Right atrium auricular region (tissue), 2 donors: ENCODE results near the gene MSX2. TPM values are rescaled to one million over a fixed set of nuclear protein-coding genes. Genes with fewer than 3 reads are reported as not detected.
A peak's percentile ranks its signal among the peaks of the same experiment; 100 is the strongest.
"Not testable (repeated sequence)": the region's sequence is repeated elsewhere in the genome, so short reads cannot be mapped to it uniquely, and the experiment has no call there.

ENCODE experiments used
- DNase-seq: peaks from one replicate; pipeline ENCODE4 v3.0.0-alpha.2; 2019; ENCODE audit warnings: low spot score
- H3K27ac ChIP-seq, 2 donors: fragments of 200-600 bp; sonication (generic); 1 replicate in 1 of 2; 2 replicates in 1 of 2; pipeline ENCODE4 v1.5.1; 2016 to 2019
- H3K27me3 ChIP-seq, 2 donors: fragments of 200-600 bp; sonication (generic); one replicate each; pipeline versions ENCODE4 v1.5.1 to v1.6.0; 2017 to 2019
- H3K36me3 ChIP-seq: fragments of 200-600 bp; sonication (generic); one replicate; pipeline ENCODE4 v1.5.1; 2016
- H3K4me1 ChIP-seq, 2 donors: fragments of 200-600 bp; sonication (generic); one replicate each; pipeline versions ENCODE4 v1.5.1 to v1.6.0; 2017 to 2019
- H3K4me3 ChIP-seq, 2 donors: fragments of 200-600 bp; sonication (generic); 1 replicate in 1 of 2; 2 replicates in 1 of 2; pipeline ENCODE4 v1.5.1; 2017 to 2019; ENCODE audit warnings: mild to moderate bottlenecking in 1 of 2, moderate library complexity in 1 of 2
- H3K9me3 ChIP-seq, 2 donors: fragments of 200-600 bp; sonication (generic); one replicate each; pipeline ENCODE4 v1.5.1; 2019
- total RNA-seq, 2 donors: library from RNA; depleted of rRNA; stranded (reverse); fragments of >200 nt; gene quantifications; one replicate each; pipeline ENCODE4 v1.1.0, GENCODE V29; 2016
- TF ChIP-seq, protein P1 (sequence below), 2 donors: fragments of 200-600 bp; sonication (generic); IDR thresholded peaks; one replicate each; pipeline ENCODE4 v1.5.1; 2019; ENCODE audit warnings: antibody characterized with exemption in 2 of 2

MSX2 gene
- total RNA-seq, 2 donors from 2014 or later, result 2.6 to 3.4 TPM

DNA sequence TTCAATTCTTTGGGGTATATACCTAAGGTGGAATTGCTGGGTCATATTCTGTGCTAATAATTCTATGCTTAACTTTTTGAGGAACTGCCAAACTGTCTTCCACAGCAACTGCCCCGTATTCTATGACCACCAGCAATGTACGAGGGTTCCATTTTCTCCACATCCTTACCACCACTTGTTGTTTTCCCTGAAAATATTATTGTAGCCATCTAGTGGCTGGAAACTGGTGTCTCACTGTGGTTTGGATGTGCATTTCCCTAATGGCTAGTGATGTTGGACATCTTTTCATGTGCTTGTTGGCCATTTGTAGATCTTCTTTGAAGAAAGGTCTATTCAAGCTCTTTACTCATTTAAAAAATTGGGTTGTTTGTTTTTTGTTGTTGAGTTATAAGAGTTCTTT lies 30.7 kb downstream of the MSX2 start:
- Histone ChIP-seq H3K4me1 (peaks cover 0 to 11% of the 10 kb centered on the region in 2 donors), H3K27me3 (no peaks in the 10 kb centered on the region), H3K9me3 (no peaks in the 10 kb centered on the region), H3K4me3 (no peak overlapping the region), H3K27ac (no peak overlapping the region), H3K36me3 (no peaks in the 10 kb centered on the region)
- no peak for DNase-seq
- TF ChIP-seq, protein P1, sequence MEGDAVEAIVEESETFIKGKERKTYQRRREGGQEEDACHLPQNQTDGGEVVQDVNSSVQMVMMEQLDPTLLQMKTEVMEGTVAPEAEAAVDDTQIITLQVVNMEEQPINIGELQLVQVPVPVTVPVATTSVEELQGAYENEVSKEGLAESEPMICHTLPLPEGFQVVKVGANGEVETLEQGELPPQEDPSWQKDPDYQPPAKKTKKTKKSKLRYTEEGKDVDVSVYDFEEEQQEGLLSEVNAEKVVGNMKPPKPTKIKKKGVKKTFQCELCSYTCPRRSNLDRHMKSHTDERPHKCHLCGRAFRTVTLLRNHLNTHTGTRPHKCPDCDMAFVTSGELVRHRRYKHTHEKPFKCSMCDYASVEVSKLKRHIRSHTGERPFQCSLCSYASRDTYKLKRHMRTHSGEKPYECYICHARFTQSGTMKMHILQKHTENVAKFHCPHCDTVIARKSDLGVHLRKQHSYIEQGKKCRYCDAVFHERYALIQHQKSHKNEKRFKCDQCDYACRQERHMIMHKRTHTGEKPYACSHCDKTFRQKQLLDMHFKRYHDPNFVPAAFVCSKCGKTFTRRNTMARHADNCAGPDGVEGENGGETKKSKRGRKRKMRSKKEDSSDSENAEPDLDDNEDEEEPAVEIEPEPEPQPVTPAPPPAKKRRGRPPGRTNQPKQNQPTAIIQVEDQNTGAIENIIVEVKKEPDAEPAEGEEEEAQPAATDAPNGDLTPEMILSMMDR (IDR thresholded peaks at IDR 0.05), result peak in 1 of 2 donors; percentile 11

DNA sequence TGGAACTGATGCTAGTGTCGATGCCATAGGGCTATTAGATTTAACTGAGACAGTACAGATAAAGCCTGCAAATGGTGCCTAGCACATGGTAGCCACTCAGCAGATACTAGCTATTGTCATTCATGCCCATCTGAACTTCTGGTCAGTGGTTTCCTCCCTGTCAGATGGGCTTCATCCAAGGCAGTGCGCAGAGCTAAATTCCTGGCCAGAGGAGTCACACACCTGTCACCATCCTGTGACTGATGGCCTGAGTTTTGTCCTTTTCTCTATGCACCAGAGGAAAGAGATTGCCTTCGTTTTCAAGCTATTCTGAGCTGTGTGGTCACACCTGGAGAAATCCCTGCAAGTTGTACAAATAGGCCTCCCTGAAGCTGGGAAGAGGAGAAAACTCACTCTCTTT lies 34.7 kb downstream of the MSX2 start:
- H3K27me3 ChIP-seq, result no peaks in the 10 kb centered on the region
- no peak overlapping the region for H3K4me3 ChIP-seq
- H3K36me3 ChIP-seq, result no peaks in the 10 kb centered on the region
- H3K4me1 ChIP-seq, result no peaks in the 10 kb centered on the region
- no peak overlapping the region for H3K27ac ChIP-seq
- TF ChIP-seq, protein P1 (IDR thresholded peaks at IDR 0.05), result no peak
- no peaks in the 10 kb centered on the region for H3K9me3 ChIP-seq
- no peak for DNase-seq

DNA sequence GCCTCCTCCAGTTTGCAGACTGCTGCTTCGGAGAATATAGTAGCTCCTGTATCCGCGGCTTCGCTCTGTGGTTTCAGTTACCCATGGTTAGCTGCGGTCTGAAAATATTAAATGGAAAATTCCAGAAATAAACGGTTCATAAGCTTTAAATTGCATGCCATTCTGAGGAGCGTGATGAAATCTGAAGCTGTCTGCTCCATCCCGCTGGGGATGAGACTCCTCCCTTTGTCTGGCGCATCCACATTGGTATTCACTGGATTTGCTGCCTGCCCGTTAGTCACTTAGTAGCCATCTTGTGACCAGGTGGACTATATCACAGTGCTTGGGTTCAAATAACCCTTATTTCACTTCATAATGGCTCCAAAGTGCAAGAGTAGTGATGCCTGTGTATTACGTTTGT lies 36.3 kb downstream of the MSX2 start:
- no peak overlapping the region for H3K4me3 ChIP-seq
- H3K4me1 ChIP-seq, result no peaks in the 10 kb centered on the region
- TF ChIP-seq, protein P1 (IDR thresholded peaks at IDR 0.05), result no peak
- H3K27ac ChIP-seq, result no peak overlapping the region
- no peaks in the 10 kb centered on the region for H3K27me3 ChIP-seq
- no peaks in the 10 kb centered on the region for H3K36me3 ChIP-seq
- no peaks in the 10 kb centered on the region for H3K9me3 ChIP-seq
- DNase-seq, result no peak

DNA sequence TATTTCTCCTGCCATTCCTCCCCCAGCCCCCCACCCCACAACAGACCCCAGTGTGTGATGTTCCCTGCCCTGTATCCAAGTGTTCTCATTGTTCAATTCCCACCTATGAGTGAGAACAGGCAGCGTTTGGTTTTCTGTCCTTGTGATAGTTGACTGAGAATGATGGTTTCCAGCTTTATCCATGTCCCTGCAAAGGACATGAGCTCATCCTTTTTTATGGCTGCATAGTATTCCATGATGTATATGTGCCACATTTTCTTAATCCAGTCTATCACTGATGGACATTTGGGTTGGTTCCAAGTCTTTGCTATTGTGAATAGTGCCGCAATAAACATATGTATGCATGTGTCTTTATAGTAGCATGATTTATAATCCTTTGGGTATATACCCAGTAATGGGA lies 37.0 kb downstream of the MSX2 start:
- H3K27ac ChIP-seq, H3K4me1 ChIP-seq, H3K4me3 ChIP-seq, H3K9me3 ChIP-seq, H3K27me3 ChIP-seq, H3K36me3 ChIP-seq, DNase-seq: not testable (repeated sequence)

DNA sequence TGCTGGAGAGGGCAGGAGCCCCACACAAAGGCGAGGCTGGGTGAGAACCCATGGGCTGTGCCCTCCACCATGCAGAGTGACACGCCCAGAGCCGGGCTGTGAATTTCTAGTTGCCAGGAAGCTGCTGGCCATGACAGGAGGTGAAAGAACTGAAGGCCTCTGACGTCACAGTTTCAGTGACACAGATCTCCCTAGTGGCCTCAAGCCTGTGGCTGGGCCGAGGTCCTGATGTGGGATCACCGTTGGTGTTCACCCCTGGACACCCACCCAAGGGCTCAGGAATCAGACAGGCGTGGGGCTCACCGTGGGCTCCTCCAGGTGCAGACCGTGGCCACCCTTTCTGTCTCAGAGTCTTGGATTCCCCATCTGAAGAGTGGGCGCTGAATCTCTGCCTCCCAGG lies 39.9 kb downstream of the MSX2 start:
- Histone ChIP-seq H3K27me3 (no peaks in the 10 kb centered on the region), H3K9me3 (no peaks in the 10 kb centered on the region), H3K36me3 (no peaks in the 10 kb centered on the region), H3K4me1 (no peaks in the 10 kb centered on the region), H3K27ac (no peak overlapping the region), H3K4me3 (no peak overlapping the region)
- DNase-seq, result no peak
- TF ChIP-seq, protein P1 (IDR thresholded peaks at IDR 0.05), result no peak

DNA sequence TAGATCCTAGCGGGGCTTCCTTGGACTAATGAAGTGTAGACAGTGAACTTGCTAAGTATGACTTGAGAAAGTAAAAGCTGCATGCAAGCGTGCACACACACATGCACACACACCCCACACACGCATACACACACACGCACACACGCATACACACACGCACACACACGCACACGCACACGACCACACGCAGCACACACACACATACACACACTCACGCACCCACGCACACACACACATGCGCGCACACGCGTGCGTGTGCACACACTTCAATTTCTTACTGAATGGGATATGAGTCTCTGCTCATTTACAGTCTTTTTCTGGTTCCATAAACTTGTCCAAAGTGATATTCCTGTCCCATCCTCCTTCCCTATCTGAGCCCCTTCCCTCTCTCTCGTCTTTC lies 41.2 kb downstream of the MSX2 start:
- no peak overlapping the region for H3K27ac ChIP-seq
- no peaks in the 10 kb centered on the region for H3K4me1 ChIP-seq
- H3K4me3 ChIP-seq, result no peak overlapping the region
- DNase-seq, result no peak
- H3K9me3 ChIP-seq, result no peaks in the 10 kb centered on the region
- TF ChIP-seq, protein P1 (IDR thresholded peaks at IDR 0.05), result no peak
- no peaks in the 10 kb centered on the region for H3K36me3 ChIP-seq
- no peaks in the 10 kb centered on the region for H3K27me3 ChIP-seq
